SU-DHL-6 (cell line): ENCODE measurements around the gene KCNK1.

Experiments
- H2AFZ ChIP-seq: fragments of 200-600 bp; sonication (generic); 2 replicates; pipeline ENCODE4 v1.6.1; 2014; ENCODE audit warnings: low read depth, mild to moderate bottlenecking, moderate library complexity, mixed read lengths, antibody characterized with exemption, low read length; ENCODE audit not compliant: severe bottlenecking
- H3F3A ChIP-seq: fragments of 200-600 bp; shearing (Covaris generic); 2 replicates; pipeline ENCODE4 v1.6.0; 2016; ENCODE audit warnings: antibody characterized with exemption, mild to moderate bottlenecking; ENCODE audit not compliant: insufficient read depth
- H3K27ac ChIP-seq: fragments of 200-600 bp; sonication (generic); 2 replicates; pipeline ENCODE4 v1.5.1; 2016; ENCODE audit warnings: low read depth, mild to moderate bottlenecking, low read length, moderate library complexity, mixed read lengths
- H3K27me3 ChIP-seq: fragments of 200-600 bp; sonication (generic), shearing (Covaris generic); 2 replicates; pipeline ENCODE4 v1.6.0; 2014; ENCODE audit warnings: mild to moderate bottlenecking, low read length
- H3K36me3 ChIP-seq: fragments of 200-600 bp; sonication (generic); 2 replicates; pipeline ENCODE4 v1.6.1; 2014; ENCODE audit warnings: mild to moderate bottlenecking, low read length, mixed read lengths
- H3K4me2 ChIP-seq: fragments of 300-600, 200-600 bp; shearing (Covaris generic), sonication (generic); 2 replicates; pipeline ENCODE4 v1.6.0; 2014; ENCODE audit warnings: low read length, low read depth, mild to moderate bottlenecking; ENCODE audit not compliant: poor library complexity, severe bottlenecking
- H3K4me3 ChIP-seq: fragments of 200-600 bp; sonication (generic); 2 replicates; pipeline ENCODE4 v1.5.1; 2014; ENCODE audit warnings: antibody characterized with exemption, low read length, mild to moderate bottlenecking, mixed read lengths; ENCODE audit not compliant: insufficient read depth, poor library complexity, severe bottlenecking
- H3K79me2 ChIP-seq: fragments of 200-600 bp; sonication (generic); 2 replicates; pipeline ENCODE4 v1.6.1; 2014; ENCODE audit warnings: mild to moderate bottlenecking, low read length, moderate library complexity; ENCODE audit not compliant: insufficient read depth
- H3K9ac ChIP-seq: fragments of 200-600 bp; sonication (generic); 2 replicates; pipeline ENCODE4 v1.7.0; 2014; ENCODE audit warnings: mild to moderate bottlenecking, low read length
- H3K9me2 ChIP-seq: fragments of 200-600 bp; sonication (generic); replicated peaks from 2 replicates; pipeline ENCODE4 v1.6.1; 2014; ENCODE audit warnings: low read length; ENCODE audit not compliant: insufficient read depth
- H3K9me3 ChIP-seq: fragments of 200-600 bp; sonication (generic); 2 replicates; pipeline ENCODE4 v1.6.1; 2014; ENCODE audit warnings: low read length, mixed read lengths; ENCODE audit not compliant: insufficient read depth
- H4K20me1 ChIP-seq: fragments of 200-600 bp; sonication (generic); 2 replicates; pipeline ENCODE4 v1.6.1; 2014; ENCODE audit warnings: low read depth, mild to moderate bottlenecking, antibody characterized with exemption, low read length, moderate library complexity, mixed read lengths
- EZH2phosphoT487 ChIP-seq: fragments of 200-600 bp; sonication (generic), shearing (Covaris generic); conservative IDR thresholded peaks from 2 replicates; pipeline ENCODE4 v1.6.1; 2018; ENCODE audit warnings: mild to moderate bottlenecking, antibody characterized with exemption, low read length, moderate library complexity, mixed read lengths
- TF ChIP-seq, protein P1 (sequence below): fragments of 200-600 bp; sonication (generic); IDR thresholded peaks from one replicate; pipeline ENCODE4 v1.5.1; 2017; ENCODE audit warnings: antibody characterized with exemption, mild to moderate bottlenecking, low read length, moderate library complexity; ENCODE audit not compliant: insufficient read depth, poor library complexity, severe bottlenecking

The KCNK1 gene

GRCh38 chr1:233636503-233636877 lies 22.6 kb downstream of the KCNK1 start:
- Histone ChIP-seq H3K4me2 (no peak overlapping the region), H3K9me3 (no peaks in the 10 kb centered on the region), H3K27ac (no peak overlapping the region), H3K79me2 (no peaks in the 10 kb centered on the region), H3K36me3 (no peaks in the 10 kb centered on the region), H3K9me2 (no peaks in the 10 kb centered on the region), H3F3A (no peaks in the 10 kb centered on the region), H4K20me1 (no peaks in the 10 kb centered on the region), H3K4me3 (no peak overlapping the region), H3K9ac (no peak overlapping the region), H3K27me3 (no peaks in the 10 kb centered on the region), H2AFZ (no peak overlapping the region)
- TF ChIP-seq EZH2phosphoT487: no peak
- TF ChIP-seq, protein P1, sequence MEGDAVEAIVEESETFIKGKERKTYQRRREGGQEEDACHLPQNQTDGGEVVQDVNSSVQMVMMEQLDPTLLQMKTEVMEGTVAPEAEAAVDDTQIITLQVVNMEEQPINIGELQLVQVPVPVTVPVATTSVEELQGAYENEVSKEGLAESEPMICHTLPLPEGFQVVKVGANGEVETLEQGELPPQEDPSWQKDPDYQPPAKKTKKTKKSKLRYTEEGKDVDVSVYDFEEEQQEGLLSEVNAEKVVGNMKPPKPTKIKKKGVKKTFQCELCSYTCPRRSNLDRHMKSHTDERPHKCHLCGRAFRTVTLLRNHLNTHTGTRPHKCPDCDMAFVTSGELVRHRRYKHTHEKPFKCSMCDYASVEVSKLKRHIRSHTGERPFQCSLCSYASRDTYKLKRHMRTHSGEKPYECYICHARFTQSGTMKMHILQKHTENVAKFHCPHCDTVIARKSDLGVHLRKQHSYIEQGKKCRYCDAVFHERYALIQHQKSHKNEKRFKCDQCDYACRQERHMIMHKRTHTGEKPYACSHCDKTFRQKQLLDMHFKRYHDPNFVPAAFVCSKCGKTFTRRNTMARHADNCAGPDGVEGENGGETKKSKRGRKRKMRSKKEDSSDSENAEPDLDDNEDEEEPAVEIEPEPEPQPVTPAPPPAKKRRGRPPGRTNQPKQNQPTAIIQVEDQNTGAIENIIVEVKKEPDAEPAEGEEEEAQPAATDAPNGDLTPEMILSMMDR: no peak

GRCh38 chr1:233638513-233638912 lies 24.6 kb downstream of the KCNK1 start:
- H3K27ac ChIP-seq: no peak overlapping the region
- H3K9me3 ChIP-seq: no peaks in the 10 kb centered on the region
- H2AFZ ChIP-seq: no peak overlapping the region
- no peaks in the 10 kb centered on the region for H3K9me2 ChIP-seq
- no peaks in the 10 kb centered on the region for H3K36me3 ChIP-seq
- TF ChIP-seq EZH2phosphoT487: no peak
- TF ChIP-seq, protein P1: no peak
- H3K27me3 ChIP-seq: no peaks in the 10 kb centered on the region
- no peaks in the 10 kb centered on the region for H3K79me2 ChIP-seq
- H4K20me1 ChIP-seq: no peaks in the 10 kb centered on the region
- no peak overlapping the region for H3K9ac ChIP-seq
- H3F3A ChIP-seq: no peaks in the 10 kb centered on the region
- H3K4me3 ChIP-seq: no peak overlapping the region
- no peak overlapping the region for H3K4me2 ChIP-seq

DNA sequence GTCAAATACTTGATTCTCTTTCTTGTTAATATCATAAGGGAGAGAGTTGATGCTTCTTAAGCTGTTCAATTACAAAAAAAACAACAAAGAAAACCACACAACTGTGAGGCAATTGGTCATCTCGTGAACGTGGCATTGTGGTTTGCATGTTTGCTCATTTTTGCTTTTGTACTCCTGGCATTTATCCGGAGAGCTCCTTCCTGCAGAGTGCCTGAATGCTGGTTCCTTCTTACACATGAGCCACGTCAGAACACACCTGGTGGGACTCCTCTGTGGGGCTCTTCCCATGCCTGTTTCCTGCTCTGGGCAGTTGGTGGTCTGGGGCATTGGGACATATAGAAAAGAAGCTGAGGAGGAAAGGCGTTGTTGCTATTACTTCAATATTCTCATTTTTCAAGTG lies 25.7 kb downstream of the KCNK1 start:
- Histone ChIP-seq H3K36me3 (no peaks in the 10 kb centered on the region), H3K4me3 (no peak overlapping the region), H3K4me2 (no peak overlapping the region), H3F3A (no peaks in the 10 kb centered on the region), H2AFZ (no peak overlapping the region), H3K27ac (no peak overlapping the region), H3K9me3 (no peaks in the 10 kb centered on the region), H3K79me2 (no peaks in the 10 kb centered on the region), H4K20me1 (no peaks in the 10 kb centered on the region), H3K9ac (no peak overlapping the region), H3K27me3 (no peaks in the 10 kb centered on the region), H3K9me2 (no peaks in the 10 kb centered on the region)
- TF ChIP-seq EZH2phosphoT487: no peak
- TF ChIP-seq, protein P1: no peak
